ENCODE data around the gene TM9SF1. TPM values are rescaled to one million over a fixed set of nuclear protein-coding genes. Genes with fewer than 3 reads are reported as not detected.

TM9SF1 gene
- total RNA-seq, 1 experiment from 2014 or later = 68.4 TPM

Other genes starting within 250 kb of the TM9SF1 start
- gene DHRS4, start 241.7 kb downstream of the TM9SF1 start, total RNA-seq (2022; extraction: Qiagen RNA extraction; ENCODE audit: low read depth) = 42.2 to 47.9 TPM (median 46.2 TPM) in 5 replicates
- 22.1 to 37.0 TPM (median 30.3 TPM) in 5 replicates for gene DHRS4L2, start 206.5 kb downstream of the TM9SF1 start, total RNA-seq (2022; extraction: Qiagen RNA extraction; ENCODE audit: low read depth)
- 0.34 to 0.95 TPM (median 0.49 TPM) in 5 replicates for gene CARMIL3, start 143.4 kb downstream of the TM9SF1 start, total RNA-seq (2022; extraction: Qiagen RNA extraction; ENCODE audit: low read depth)
- not detected in 5 replicates for gene CPNE6, start 123.9 kb downstream of the TM9SF1 start, total RNA-seq (2022; extraction: Qiagen RNA extraction; ENCODE audit: low read depth)
- gene PCK2, start 101.1 kb downstream of the TM9SF1 start, total RNA-seq (2022; extraction: Qiagen RNA extraction; ENCODE audit: low read depth) = 16.5 to 22.6 TPM (median 20.9 TPM) in 5 replicates
- gene DCAF11, start 80.7 kb downstream of the TM9SF1 start, total RNA-seq (2022; extraction: Qiagen RNA extraction; ENCODE audit: low read depth) = 19.5 to 23.6 TPM (median 20.5 TPM) in 5 replicates
- 0.72 to 1.2 TPM (median 0.80 TPM) in 5 replicates for gene NRL, start 80.5 kb downstream of the TM9SF1 start, total RNA-seq (2022; extraction: Qiagen RNA extraction; ENCODE audit: low read depth)
- gene FITM1, start 64.8 kb downstream of the TM9SF1 start, total RNA-seq (2022; extraction: Qiagen RNA extraction; ENCODE audit: low read depth) = 0.17 to 0.31 TPM in 2 of 5 replicates, not detected in the others
- 166 to 196 TPM (median 176 TPM) in 5 replicates for gene PSME1, start 59.2 kb downstream of the TM9SF1 start, total RNA-seq (2022; extraction: Qiagen RNA extraction; ENCODE audit: low read depth)
- gene EMC9, start 53.9 kb downstream of the TM9SF1 start, total RNA-seq (2022; extraction: Qiagen RNA extraction; ENCODE audit: low read depth) = 45.0 to 65.7 TPM (median 61.1 TPM) in 5 replicates
- 163 to 221 TPM (median 173 TPM) in 5 replicates for gene PSME2, start 48.8 kb downstream of the TM9SF1 start, total RNA-seq (2022; extraction: Qiagen RNA extraction; ENCODE audit: low read depth)
- gene RNF31, start 47.9 kb downstream of the TM9SF1 start, total RNA-seq (2022; extraction: Qiagen RNA extraction; ENCODE audit: low read depth) = 18.9 to 37.4 TPM (median 28.0 TPM) in 5 replicates
- 14.5 to 20.9 TPM (median 16.8 TPM) in 5 replicates for gene IRF9, start 34.2 kb downstream of the TM9SF1 start, total RNA-seq (2022; extraction: Qiagen RNA extraction; ENCODE audit: low read depth)
- 4.0 to 5.5 TPM (median 5.1 TPM) in 5 replicates for gene REC8, start 23.4 kb downstream of the TM9SF1 start, total RNA-seq (2022; extraction: Qiagen RNA extraction; ENCODE audit: low read depth)
- gene IPO4, start 6.6 kb downstream of the TM9SF1 start, total RNA-seq (2022; extraction: Qiagen RNA extraction; ENCODE audit: low read depth) = 79.3 to 90.2 TPM (median 86.3 TPM) in 5 replicates
- gene TSSK4, start 10.3 kb upstream of the TM9SF1 start, total RNA-seq (2022; extraction: Qiagen RNA extraction; ENCODE audit: low read depth) = not detected in 5 replicates
- gene CHMP4A, start 18.0 kb upstream of the TM9SF1 start, total RNA-seq (2022; extraction: Qiagen RNA extraction; ENCODE audit: low read depth) = 71.9 to 101 TPM (median 93.0 TPM) in 5 replicates
- 27.3 to 34.4 TPM (median 29.4 TPM) in 5 replicates for gene MDP1, start 20.6 kb upstream of the TM9SF1 start, total RNA-seq (2022; extraction: Qiagen RNA extraction; ENCODE audit: low read depth)
- 444 to 520 TPM (median 484 TPM) in 5 replicates for gene NEDD8, start 36.9 kb upstream of the TM9SF1 start, total RNA-seq (2022; extraction: Qiagen RNA extraction; ENCODE audit: low read depth)
- 54.3 to 66.4 TPM (median 58.1 TPM) in 5 replicates for gene GMPR2, start 37.5 kb upstream of the TM9SF1 start, total RNA-seq (2022; extraction: Qiagen RNA extraction; ENCODE audit: low read depth)
- 34.2 to 38.2 TPM (median 36.6 TPM) in 5 replicates for gene TINF2, start 47.2 kb upstream of the TM9SF1 start, total RNA-seq (2022; extraction: Qiagen RNA extraction; ENCODE audit: low read depth)
- gene TGM1, start 67.7 kb upstream of the TM9SF1 start, total RNA-seq (2022; extraction: Qiagen RNA extraction; ENCODE audit: low read depth) = 0.53 to 1.1 TPM (median 1.0 TPM) in 5 replicates
- 15.2 to 18.4 TPM (median 16.6 TPM) in 5 replicates for gene RABGGTA, start 76.2 kb upstream of the TM9SF1 start, total RNA-seq (2022; extraction: Qiagen RNA extraction; ENCODE audit: low read depth)
- gene DHRS1, start 104.3 kb upstream of the TM9SF1 start, total RNA-seq (2022; extraction: Qiagen RNA extraction; ENCODE audit: low read depth) = 10.3 to 14.0 TPM (median 13.1 TPM) in 5 replicates
- 13.7 to 17.0 TPM (median 16.6 TPM) in 5 replicates for gene NOP9, start 104.4 kb upstream of the TM9SF1 start, total RNA-seq (2022; extraction: Qiagen RNA extraction; ENCODE audit: low read depth)
- gene CIDEB, start 112.5 kb upstream of the TM9SF1 start, total RNA-seq (2022; extraction: Qiagen RNA extraction; ENCODE audit: low read depth) = 0.15 to 1.00 TPM (median 0.20 TPM) in 5 replicates
- 2.5 to 5.7 TPM (median 4.3 TPM) in 5 replicates for gene LTB4R2, start 114.7 kb upstream of the TM9SF1 start, total RNA-seq (2022; extraction: Qiagen RNA extraction; ENCODE audit: low read depth)
- 3.7 to 6.6 TPM (median 6.4 TPM) in 5 replicates for gene LTB4R, start 116.1 kb upstream of the TM9SF1 start, total RNA-seq (2022; extraction: Qiagen RNA extraction; ENCODE audit: low read depth)
- gene ADCY4, start 139.6 kb upstream of the TM9SF1 start, total RNA-seq (2022; extraction: Qiagen RNA extraction; ENCODE audit: low read depth) = not detected in 5 replicates
- not detected in 5 replicates for gene RIPK3, start 144.6 kb upstream of the TM9SF1 start, total RNA-seq (2022; extraction: Qiagen RNA extraction; ENCODE audit: low read depth)
- 0.29 to 0.67 TPM (median 0.47 TPM) in 4 of 5 replicates, not detected in the other for gene NFATC4, start 172.7 kb upstream of the TM9SF1 start, total RNA-seq (2022; extraction: Qiagen RNA extraction; ENCODE audit: low read depth)
- gene NYNRIN, start 203.6 kb upstream of the TM9SF1 start, total RNA-seq (2022; extraction: Qiagen RNA extraction; ENCODE audit: low read depth) = 0.16 to 0.78 TPM (median 0.18 TPM) in 5 replicates
- 1.0 to 1.6 TPM (median 1.3 TPM) in 5 replicates for gene CBLN3, start 234.2 kb upstream of the TM9SF1 start, total RNA-seq (2022; extraction: Qiagen RNA extraction; ENCODE audit: low read depth)
- gene KHNYN, start 234.5 kb upstream of the TM9SF1 start, total RNA-seq (2022; extraction: Qiagen RNA extraction; ENCODE audit: low read depth) = 19.3 to 28.8 TPM (median 26.1 TPM) in 5 replicates
- gene SDR39U1, start 247.3 kb upstream of the TM9SF1 start, total RNA-seq (2022; extraction: Qiagen RNA extraction; ENCODE audit: low read depth) = 42.7 to 56.3 TPM (median 47.4 TPM) in 5 replicates